Stimulated activated CD8-positive, alpha-beta memory T cell treated with anti-CD3 and anti-CD28 coated beads, Interleukin-2, amount 100 ng/mL, for 48 hours (primary cell): ENCODE data around the gene PDE6A.
"Not testable (repeated sequence)": the region's sequence is repeated elsewhere in the genome, so short reads cannot be mapped to it uniquely, and the experiment has no call there.

Source experiments
- DNase-seq, 2 donors: peaks; one replicate each; pipeline ENCODE4 v3.0.0-alpha.2; 2020; ENCODE audit warnings: low read depth in 2 of 2

The PDE6A gene

DNA sequence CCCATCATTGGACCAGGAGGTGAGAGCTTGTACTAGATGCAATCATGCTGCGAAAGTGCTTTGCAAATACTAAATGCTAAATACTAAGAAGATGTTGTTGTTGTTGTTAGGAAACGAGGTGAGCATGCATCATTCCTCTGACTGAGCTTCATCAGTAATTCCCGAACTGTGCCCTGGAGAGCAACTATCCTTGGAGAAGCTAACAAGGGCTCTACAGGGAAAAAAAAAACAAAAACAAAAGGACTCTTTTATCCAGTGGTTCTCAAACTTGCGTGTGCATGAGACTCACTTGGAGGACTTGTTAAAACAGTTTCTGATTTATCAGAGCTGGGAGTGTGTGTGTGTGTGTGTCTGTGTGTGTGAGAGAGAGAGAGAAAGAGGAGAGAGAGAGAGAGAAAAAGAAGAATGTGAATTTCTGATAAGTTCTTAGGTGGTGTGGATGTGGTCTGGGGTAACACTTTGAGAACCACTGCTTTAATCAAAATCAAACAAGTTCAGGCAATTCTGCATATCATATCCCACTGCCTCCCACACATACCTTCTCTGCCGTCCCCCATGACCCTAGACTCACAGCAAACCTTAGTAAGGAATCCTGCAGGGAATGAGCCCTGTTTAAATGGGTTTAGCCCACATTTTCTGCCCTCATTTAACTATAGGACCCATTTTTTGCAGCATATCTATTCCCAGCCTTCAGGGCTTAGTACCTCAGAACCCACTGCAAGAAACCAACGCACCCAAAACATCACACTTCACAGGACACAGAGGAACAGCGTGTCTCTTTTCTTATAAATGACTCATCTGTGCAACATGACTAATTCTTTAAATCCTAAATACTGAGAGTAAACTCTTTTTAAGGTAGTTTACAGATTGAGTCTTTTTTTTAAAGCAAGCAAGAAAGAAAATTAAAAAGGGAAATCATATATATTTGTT, 48.9 kb downstream of the PDE6A start:
- no peak for DNase-seq

DNA sequence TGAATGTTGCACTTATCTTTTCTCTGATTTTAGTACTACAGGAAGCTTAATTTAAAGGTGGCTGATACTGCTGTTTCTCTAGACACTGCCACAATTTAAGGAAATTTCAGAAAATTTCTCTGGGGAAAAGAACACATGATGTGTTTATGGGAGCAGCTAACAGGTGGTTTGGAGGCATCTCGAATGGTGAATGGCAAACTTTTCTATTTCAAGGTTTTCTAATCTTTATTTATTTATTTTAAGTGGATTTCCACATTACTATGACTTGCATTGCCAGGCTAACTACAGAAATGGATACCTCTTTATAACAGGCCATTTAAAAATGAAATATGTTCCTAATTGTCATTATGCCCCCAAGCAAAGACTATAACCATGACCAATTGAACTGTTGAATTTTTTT, 50.4 kb downstream of the PDE6A start:
- DNase-seq = no peak

DNA sequence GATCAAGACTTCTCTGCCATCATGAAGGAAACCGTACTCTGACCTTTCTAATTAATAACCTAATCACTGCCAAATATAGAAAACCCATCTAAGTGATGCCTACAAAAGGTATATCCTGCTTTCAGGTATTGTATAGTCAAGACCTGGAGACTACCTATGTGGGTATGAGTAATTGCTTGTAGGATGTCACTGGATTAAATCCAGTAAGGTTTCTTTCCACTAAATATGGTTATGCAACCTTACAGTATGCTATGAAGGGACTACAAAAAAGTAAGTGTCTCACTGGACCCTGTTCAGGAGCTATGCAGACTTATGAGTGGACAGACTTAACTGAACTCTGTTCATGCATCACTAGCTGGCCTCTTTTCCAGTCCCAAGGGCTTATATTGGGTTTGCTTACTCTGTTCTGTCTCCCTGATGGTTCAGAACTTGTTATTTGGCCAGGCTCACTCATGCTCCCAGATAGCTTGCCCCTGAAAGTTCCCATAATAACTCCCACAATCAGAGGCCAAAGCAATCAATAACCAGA, 51.1 kb downstream of the PDE6A start:
- no peak for DNase-seq

DNA sequence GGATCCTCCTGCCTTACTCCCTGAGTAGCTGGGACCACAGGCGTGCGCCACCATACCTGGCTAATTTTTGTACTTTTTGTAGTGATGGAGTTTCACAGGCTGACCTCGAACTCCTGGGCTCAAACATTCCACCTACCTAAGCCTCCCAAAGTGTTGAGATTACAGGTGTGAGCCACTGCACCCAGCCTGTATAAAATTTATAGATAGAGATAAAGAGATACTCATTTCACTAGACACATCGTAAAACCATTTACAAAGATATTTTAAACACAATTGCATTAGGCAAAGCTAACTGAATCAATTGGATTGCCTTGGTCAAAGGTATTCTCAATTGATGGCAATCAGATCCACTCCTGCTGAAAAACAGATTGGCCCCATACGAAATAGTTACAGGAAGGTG, 52.0 kb downstream of the PDE6A start:
- DNase-seq = no peak

DNA sequence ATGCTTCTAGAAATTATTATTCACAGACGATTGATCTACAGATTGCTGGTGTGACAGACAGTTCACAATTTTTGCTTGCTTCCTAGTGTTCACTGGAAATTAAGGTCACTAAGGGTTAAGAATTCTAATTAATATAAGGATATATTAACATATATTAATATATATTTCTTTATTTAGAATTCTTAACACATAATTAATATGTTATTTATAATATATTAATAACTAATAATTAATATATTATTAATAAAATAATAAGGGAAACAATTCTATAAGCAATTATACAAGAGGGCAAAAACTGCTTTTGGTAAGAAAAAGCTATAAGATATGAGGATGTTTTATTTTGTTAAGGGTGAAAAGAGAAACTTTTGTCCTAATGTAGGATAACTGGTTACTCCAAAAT, 56.3 kb downstream of the PDE6A start:
- no peak for DNase-seq

DNA sequence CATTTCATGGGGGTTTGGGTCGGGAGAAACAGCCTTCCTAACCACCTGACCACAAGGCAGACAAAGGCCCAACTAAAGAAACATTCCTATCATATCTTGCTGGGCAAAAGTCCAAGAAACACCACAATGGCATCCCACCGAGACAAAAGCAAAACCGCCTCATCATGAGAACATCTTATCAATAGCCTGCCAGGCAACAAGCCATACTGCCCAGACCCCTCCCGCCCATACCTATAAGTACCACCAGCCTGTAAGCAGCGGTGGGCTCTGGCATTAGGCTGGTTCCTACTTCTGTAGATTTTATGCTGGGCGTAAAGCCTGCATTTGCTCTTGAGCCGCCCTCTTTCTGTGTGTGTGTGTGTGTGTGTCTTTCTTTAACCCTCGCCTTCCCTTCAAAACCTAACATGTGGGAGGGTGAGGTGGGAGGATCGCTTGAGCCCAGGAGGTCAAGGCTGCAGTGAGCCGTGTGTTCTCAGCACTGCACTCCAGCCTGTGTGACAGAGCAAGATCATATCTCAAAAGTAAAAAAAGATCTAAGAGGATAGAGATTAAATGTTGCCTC, 56.9 kb downstream of the PDE6A start:
- no peak for DNase-seq

DNA sequence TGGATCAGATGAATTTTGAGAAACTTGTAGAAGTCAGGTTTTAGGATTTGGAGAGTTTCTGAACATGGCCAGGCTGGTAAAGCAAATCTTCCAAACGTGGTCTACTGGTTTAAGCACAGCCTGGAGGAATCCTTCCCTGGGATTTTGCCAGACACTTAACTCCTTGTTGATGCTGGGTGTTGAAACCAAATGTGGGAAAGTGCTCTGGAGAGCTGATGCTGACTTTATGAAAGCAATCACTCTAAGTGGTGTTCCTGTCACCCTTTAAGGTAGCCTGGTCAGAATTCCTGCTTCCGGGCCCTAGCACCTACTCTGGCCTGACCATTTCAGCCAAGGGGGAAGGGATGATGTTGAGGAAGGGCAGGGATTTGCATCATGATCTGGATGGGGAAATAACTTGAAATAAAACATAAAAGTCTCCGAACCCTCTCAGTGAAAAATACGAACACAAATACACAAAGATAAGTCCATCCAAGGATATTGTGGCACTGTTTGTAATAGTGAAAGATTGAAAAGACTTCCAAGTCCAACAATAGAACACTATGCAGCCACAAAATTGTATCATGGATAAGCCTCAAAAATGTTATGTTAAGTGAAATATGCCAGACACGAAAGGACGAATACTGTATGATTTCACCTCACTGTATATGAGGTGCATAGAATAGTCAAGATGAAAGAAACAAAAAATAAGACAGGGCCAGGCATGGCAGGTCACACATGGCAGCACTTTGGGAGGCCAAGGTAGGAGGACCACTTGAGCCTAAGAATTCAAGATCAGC, 57.7 kb downstream of the PDE6A start:
- DNase-seq = no peak

DNA sequence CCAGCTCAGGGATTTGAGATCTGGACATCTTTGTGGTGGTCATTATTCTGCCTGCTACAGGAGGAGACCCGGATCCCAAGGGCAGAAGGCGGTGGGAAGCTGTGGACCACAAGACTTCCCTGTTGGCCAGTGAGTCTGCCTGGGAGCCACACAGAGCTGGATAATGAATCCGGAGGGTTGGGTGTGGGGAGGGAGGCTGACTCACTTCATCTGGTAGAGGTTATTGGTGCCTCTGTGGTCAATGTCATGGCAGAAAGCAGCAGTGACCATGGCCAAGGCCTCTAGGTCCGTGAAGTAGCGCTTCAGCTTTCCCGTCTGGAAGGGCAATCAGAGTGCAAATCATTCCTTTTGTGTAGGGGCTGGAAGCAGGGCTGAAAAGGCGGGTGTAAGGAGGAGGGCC, 58.5 kb downstream of the PDE6A start:
- no peak for DNase-seq

DNA sequence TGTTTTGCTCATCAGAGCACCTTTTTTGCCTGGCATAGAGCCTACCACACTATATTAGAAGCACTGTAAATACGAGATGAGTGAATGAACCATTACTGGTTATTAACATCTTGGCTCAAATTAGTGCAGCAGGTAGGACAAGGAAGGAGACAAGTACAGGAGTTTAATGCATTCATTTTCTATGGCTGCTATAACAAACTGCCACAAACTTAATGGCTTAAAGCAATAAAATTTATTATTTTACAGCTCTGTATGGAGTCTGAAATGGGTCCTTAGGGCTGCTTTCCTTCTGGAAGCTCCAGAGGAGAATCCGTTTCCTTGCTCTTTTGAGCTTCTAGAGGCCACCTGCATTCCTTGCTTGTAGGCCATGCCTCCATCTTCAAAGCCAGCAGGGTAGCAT, 59.1 kb downstream of the PDE6A start:
- DNase-seq = no peak

DNA sequence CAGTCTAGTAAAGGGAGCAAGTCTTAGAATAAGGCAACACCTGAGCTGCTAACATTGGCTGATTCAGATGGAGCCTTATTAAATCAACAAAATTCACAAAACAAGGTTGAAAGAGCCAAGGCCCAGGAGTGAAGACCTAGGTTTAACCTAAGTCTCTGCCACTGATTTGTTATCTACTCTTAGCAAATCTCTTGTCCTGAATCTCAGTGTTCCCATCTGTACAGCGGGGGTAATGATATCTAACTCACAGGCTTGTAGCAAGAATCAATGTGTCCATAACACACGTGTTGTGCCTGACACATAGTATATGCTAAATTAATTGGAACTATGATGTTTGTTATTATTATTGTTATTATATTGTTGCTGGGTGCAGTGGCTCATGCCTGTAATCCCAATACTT, 61.0 kb downstream of the PDE6A start:
- no peak for DNase-seq

DNA sequence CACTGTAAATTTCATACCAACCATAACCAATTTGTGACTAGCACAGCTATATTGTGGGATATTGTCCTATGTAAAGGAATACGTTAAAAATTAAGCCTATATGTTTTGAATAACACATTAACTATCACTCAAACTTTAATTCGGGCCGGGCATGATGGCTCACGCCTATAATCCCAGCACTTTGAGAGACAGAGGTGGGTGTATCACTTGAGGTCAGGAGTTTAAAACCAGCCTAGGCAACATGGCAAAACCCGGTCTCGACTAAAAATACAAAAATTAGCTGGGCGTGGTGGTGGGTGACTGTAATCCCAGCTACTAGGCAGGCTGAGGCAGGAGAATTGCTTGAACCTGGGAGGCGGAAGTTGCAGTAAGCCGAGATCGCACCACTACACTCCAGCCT, 62.0 kb downstream of the PDE6A start:
- DNase-seq = not testable (repeated sequence)

DNA sequence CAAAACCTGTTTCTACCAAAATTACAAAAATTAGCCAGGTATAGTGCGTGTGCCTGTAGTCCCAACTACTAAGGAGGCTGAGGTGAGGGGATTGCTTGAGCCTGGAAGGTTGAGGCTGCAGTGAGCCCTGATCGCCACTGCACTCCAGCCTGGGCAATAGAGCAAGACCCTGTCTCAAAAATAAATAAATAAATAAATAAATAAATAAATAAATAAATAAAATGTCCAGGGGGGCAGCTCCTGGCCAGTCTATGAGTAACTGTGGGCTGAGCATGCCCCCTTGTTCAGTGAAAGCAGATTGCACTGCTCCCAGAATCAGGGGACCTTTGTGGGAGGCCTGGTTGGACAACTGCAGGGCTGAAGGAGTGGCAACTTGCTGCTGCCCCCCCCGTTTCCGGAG, 62.7 kb downstream of the PDE6A start:
- DNase-seq = no peak

DNA sequence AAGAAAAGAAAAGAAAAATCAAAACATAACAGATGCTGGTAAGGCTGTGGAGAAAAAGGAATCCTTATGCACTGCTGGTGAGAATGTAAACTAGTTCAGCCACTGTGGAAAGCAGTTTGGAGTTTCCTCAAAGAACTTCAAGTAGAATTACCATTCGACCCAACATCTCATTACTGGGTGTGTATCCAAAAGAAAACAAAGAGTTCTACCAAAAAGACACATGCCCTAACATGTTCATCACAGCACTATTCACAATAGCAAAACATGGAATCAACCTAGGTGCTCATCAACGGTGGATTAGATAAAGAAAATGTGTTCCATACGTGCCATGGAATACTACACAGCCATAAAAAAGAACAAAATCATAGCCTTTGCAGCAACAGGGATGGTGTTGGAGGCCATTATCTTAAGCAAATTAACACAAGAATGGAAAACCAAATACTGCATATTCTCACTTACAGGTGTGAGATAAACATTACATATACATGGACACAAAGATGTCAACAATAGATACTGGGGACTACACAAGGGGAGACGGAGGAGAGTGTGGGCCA, 63.4 kb downstream of the PDE6A start:
- DNase-seq = no peak

DNA sequence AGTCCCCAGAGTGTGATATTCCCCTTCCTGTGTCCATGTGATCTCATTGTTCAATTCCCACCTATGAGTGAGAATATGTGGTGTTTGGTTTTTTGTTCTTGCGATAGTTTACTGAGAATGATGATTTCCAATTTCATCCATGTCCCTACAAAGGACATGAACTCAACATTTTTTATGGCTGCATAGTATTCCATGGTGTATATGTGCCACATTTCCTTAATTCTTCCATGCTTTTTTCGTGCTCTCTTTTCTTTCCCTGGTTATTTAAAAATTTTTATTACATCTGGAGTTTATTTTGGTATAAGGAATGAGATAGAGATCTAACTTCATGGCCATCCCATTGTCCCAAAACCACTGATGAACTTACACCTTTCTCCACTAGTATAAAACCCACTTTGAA, 65.0 kb downstream of the PDE6A start:
- DNase-seq = not testable (repeated sequence)

DNA sequence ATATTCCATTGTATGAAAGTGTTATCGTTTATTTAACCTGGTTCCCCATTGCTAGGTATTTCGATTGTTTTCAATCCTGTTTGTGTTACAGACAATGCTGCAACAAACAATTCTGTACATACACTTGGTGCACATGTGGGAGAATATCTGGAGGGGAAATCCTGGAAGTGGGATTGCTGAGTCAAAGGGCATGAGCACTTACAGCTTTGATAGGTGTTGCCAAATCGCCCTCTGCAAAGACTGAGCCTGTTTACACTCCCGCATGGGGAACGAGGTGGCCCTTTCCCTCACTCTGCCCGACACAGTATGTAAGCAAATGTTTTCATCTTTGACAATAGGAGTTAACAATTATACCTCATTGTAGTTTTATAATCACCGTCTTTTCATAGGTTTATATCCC, 66.2 kb downstream of the PDE6A start:
- DNase-seq = no peak

DNA sequence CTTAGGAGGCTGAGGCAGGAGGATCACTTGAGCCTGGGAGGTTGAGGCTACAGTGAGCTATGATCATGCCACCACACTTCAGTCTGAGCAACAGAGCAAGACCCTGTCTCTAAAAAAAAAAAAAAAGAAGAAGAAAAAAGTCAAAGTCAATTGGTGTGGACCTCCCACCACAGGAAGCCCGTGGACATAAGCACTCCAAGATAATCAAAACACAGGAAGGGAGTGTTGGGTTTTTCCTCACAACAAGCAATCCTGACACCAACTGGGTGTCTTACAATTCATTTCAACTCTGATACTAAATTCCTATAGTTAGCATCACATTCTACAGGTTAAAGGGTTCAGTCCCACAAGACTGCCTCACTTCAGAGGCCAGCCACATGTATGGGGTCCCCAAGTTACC, 70.7 kb downstream of the PDE6A start:
- DNase-seq = no peak

DNA sequence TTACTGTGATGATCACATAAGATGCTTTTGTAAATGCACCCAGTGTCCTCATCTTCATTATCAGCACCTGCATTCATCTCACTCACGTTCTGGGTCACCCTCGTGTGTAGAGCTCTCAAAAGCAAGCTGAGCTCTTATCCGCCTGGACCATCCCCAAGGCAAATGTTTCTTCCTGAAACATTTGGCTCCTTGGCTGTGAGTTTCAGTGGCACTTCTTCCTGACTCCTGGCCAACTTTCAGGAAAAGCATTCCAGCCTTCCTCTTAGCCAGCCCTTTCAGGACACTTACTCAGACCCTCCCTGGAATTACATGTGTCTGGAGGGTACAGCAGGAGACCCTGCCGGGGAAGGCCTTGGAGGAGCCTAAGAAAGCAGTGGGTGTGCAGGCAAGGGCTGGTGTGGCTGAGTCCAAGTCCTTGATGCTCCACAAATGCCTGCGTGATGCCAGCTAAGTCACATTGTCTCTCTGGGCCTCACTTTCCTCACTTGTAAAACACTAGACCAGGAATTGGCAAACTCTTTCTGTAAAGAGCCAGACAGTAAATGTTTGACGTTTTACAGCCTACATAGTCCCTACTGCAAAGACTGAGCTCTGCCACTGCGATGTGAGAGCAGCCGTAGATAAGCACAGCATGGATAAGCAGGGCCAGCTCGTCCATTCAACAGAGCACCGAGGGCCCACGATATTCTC, 72.1 kb downstream of the PDE6A start:
- no peak for DNase-seq

DNA sequence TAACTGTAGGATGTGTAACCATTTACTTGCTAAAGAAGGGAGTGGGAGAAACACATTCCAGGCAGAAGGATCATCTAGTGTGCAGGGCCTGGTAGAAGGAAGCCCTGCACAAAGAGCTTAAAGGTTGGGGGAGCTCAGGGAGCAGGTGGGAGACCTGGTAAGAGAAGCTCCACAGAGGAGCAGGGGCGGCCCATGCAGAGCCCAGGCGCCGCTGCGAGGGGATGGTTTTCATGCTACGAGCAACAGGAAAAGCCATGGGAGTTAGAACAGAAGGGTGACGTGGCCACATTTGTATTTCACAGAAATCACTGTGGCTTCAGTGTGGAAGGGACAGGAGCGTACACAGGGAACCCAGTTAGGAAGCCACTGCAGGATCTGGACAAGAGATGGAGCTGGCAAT, 73.1 kb downstream of the PDE6A start:
- DNase-seq = no peak

DNA sequence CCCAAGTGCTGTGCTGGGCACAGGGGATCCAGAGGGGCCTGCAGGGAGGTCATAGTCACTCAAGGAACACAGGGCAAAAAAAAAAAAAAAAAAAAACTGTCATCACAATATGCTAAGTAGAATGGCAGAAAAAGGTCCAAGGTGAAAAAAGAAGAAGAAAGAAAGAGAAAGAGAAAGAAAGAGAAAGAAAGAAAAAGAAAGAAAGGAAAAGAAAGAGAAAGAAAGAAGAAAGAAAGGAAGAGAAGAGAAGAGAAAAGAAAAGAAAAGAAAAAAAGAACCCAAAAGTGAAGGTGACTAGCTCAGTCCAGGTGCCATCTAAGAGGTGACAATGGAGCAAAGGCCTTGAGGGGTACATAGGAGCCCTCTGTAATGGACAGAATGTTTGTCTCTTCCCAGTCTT, 73.9 kb downstream of the PDE6A start:
- no peak for DNase-seq

DNA sequence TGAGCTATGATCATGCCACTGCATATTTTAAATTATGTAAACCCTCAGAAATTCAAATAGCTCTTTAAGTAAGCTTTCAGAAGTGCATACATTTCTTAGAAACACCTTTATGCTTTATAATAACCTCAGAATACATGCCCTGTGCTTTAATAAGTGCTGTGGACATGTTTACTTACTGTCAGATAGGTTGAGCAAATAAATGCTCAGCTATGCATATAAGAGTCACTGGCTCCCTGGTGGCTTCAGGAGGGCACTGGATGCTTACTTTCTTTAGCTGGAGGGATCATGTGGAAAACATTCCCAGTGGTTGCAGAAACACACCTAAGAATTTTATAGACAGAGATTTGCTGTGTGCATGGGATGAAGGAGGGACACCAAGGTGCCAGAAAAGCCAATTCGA, 74.4 kb downstream of the PDE6A start:
- no peak for DNase-seq

DNA sequence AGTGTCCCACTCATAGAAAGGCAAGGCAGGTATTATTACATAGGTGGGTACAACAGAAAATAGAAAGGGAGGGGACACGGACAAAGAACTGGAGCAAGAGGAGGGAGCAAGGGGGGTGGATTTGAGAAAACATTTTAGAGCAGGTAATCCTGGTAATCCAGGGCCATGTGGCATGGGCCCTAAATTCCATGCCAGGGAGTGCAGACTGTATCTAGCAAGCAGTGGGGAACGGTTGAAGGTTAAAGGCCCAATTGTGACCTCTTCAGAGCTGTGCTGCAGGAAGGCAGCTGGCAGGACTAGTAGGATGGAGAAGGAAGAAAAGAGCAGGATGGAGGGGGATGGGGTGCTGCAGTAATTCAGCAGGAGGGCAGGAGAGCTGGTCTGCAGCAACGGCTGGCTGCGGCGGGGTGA, 75.2 kb downstream of the PDE6A start:
- DNase-seq = no peak

DNA sequence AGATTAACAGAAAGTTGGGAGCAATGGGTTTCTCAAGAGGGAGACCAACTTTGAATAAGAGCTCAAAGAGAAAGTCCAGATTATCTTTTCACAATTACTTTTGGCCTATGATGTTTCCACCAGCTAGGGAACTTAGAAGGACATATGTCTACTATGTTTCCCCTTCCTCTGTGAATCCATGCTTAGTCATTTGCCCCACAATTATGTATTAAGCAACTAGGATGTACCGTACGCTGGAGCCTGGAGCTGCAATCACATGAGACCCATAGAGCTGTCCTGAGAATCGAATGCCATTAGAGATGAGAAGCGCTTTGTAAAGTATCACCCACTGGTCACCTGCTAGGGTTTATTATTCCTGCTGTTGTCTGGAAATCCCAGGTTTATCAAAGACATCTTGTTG, 78.8 kb downstream of the PDE6A start:
- DNase-seq = no peak
